ENCODE measurements around the gene RUNX2.

DNA sequence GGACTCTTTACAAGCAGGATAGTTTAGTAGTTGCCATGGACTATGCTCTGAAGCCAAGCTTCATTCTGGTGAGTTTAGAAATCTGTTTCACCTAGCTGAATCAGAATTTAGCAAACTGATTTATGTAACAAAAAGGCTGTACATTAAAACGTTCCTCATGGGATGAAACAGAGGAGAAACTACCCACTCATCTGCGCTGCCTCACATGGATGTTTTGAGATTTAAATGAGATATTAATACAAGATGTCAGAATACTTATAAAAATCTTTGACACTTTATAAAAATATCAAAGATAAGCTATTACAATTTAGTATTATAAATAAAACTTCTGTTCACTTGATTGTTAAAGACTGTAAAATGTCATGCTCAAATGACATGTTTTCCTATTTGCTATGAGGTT lies 16.8 kb downstream of the RUNX2 start:
- TF ChIP-seq, protein P1, sequence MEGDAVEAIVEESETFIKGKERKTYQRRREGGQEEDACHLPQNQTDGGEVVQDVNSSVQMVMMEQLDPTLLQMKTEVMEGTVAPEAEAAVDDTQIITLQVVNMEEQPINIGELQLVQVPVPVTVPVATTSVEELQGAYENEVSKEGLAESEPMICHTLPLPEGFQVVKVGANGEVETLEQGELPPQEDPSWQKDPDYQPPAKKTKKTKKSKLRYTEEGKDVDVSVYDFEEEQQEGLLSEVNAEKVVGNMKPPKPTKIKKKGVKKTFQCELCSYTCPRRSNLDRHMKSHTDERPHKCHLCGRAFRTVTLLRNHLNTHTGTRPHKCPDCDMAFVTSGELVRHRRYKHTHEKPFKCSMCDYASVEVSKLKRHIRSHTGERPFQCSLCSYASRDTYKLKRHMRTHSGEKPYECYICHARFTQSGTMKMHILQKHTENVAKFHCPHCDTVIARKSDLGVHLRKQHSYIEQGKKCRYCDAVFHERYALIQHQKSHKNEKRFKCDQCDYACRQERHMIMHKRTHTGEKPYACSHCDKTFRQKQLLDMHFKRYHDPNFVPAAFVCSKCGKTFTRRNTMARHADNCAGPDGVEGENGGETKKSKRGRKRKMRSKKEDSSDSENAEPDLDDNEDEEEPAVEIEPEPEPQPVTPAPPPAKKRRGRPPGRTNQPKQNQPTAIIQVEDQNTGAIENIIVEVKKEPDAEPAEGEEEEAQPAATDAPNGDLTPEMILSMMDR (IDR thresholded peaks at IDR 0.05): no peak
- TF ChIP-seq POLR2A (IDR thresholded peaks at IDR 0.05): no peak
